Measurements from ENCODE around the gene SUSD1.
A peak's percentile ranks its signal among the peaks of the same experiment; 100 is the strongest.
"Not testable (repeated sequence)": the region's sequence is repeated elsewhere in the genome, so short reads cannot be mapped to it uniquely, and the experiment has no call there.

Gene SUSD1

GRCh38 chr9:112094241-112094640 is 80.9 kb downstream of the SUSD1 start:
- no peak for DNase-seq

- no peak for DNase-seq
Measured at GRCh38 chr9:112093870-112094216, 81.3 kb downstream of the SUSD1 start.

- no peak for DNase-seq
Measured at GRCh38 chr9:112093147-112093869, 81.8 kb downstream of the SUSD1 start.

- DNase-seq = peak; percentile 18
Measured at GRCh38 chr9:112091810-112092209, 83.3 kb downstream of the SUSD1 start.

- DNase-seq = no peak
Measured at GRCh38 chr9:112087506-112087905, 87.6 kb downstream of the SUSD1 start.

- DNase-seq = no peak
Measured at GRCh38 chr9:112086627-112087026, 88.5 kb downstream of the SUSD1 start.

- no peak for DNase-seq
Measured at GRCh38 chr9:112084907-112085306, 90.2 kb downstream of the SUSD1 start.

GRCh38 chr9:112084334-112084733 is 90.8 kb downstream of the SUSD1 start:
- DNase-seq = no peak

GRCh38 chr9:112081918-112082729 is 93.0 kb downstream of the SUSD1 start:
- no peak for DNase-seq

GRCh38 chr9:112080831-112081542 is 94.1 kb downstream of the SUSD1 start:
- no peak for DNase-seq

GRCh38 chr9:112078432-112078831 is 96.7 kb downstream of the SUSD1 start:
- no peak for DNase-seq

GRCh38 chr9:112076814-112077213 is 98.3 kb downstream of the SUSD1 start:
- no peak for DNase-seq

GRCh38 chr9:112075009-112075378 is 100.1 kb downstream of the SUSD1 start:
- DNase-seq = no peak

GRCh38 chr9:112074250-112075008 is 100.7 kb downstream of the SUSD1 start:
- peak; percentile 8 for DNase-seq

GRCh38 chr9:112073639-112074173 is 101.4 kb downstream of the SUSD1 start:
- not testable (repeated sequence) for DNase-seq

- no peak for DNase-seq
Measured at GRCh38 chr9:112072721-112073638, 102.1 kb downstream of the SUSD1 start.

- no peak for DNase-seq
Measured at GRCh38 chr9:112069318-112070169, 105.6 kb downstream of the SUSD1 start.

- peak; percentile 52 for DNase-seq
Measured at GRCh38 chr9:112065806-112066606, 109.1 kb downstream of the SUSD1 start.

- no peak for DNase-seq
Measured at GRCh38 chr9:112064871-112065270, 110.2 kb downstream of the SUSD1 start.

GRCh38 chr9:112063586-112063985 is 111.5 kb downstream of the SUSD1 start:
- no peak for DNase-seq

All from DMS79 (cell line).